COR-L47 (cell line): ENCODE data around the gene SPDYE2.
"Not testable (repeated sequence)": the region's sequence is repeated elsewhere in the genome, so short reads cannot be mapped to it uniquely, and the experiment has no call there.

Experiments used
- DNase-seq: peaks from one replicate; lab custom pipeline; 2025; lab: John Stamatoyannopoulos, UW

The SPDYE2 gene

GRCh38 chr7:102550808-102551422 is at the start of gene SPDYE2:
SPDYE2 (plus strand) TSS chr7:102551226; CDS start chr7:102553256, 2,030 bp downstream.
- DNase-seq = not testable (repeated sequence)

GRCh38 chr7:102503141-102503540 is 47.9 kb upstream of the SPDYE2 start:
- DNase-seq = not testable (repeated sequence)

DNA sequence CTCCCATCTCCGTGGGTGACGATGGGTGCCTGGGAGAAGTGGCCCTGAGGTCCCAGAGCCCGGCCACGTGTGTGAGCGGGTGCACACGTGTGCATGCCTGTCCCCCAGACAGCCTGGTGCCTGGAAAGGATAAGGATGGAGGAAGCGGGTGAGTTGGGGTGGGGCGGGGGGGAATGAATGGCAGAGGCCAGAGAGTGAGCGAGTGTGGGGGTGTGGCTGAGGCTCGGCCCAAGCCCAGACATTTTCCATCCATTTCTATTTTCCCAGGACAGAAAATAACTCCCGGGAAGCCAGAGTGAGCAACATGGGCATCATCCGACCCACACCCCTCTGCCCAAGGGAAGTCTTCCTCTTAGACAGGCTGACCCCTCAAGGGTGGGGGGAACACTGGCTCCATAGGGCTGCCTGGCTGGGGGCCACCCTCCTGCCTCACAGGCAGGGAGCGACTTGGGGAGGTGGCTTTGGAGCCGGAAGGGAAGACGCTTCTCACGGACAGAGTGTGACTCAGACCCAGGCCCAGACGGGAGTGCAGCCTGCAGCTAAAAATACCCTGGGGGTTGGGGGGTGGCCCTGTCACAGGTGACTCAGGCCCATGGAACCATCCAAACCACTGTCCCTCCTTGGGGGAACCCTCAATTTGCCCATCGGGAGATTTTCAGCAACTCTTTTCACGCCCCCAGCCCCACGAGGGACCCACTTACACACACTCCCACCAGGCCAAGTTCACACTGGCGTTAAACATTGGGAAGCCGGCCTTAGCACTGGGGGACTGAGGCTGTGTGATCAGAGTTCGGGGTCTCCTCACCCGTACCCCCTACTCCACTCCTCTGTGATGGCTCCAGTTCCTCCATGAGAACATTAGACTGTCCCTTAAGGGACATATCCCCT is 45.5 kb upstream of the SPDYE2 start:
- not testable (repeated sequence) for DNase-seq

DNA sequence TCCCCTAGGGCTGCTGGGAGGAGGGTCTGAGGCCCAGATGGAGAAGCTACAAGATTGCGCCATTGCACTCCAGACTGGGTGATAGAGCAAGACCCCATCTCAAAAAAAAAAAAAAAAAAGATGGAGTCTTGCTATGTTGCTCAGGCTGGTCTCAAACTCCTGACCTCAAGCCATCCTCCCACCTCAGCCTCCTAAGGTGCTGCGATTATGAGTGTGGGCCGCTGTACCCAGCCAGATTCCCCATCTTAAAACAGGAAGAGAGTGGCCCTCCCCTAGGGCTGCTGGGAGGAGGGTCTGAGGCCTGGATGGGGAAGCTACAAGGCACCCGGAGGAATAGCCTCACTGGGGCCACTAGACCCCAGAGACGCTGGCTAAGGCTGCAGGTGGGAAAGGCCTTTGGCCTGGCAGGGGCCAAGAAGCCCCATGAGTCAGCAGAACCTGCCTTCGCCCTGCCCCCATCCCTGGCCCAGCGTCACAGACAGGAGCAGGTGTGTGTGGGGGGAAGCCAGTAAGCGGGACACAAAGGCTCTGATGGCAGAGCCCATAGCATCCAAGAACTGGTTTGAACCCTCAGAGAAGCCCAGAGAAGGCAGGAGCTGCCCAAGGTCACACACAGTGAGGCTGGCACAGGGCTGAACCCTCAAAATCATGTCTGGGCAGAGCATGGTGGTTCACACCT is 43.5 kb upstream of the SPDYE2 start:
- not testable (repeated sequence) for DNase-seq

- DNase-seq = not testable (repeated sequence)
These were observed 40.5 kb upstream of the SPDYE2 start for GRCh38 chr7:102510575-102510974.

DNA sequence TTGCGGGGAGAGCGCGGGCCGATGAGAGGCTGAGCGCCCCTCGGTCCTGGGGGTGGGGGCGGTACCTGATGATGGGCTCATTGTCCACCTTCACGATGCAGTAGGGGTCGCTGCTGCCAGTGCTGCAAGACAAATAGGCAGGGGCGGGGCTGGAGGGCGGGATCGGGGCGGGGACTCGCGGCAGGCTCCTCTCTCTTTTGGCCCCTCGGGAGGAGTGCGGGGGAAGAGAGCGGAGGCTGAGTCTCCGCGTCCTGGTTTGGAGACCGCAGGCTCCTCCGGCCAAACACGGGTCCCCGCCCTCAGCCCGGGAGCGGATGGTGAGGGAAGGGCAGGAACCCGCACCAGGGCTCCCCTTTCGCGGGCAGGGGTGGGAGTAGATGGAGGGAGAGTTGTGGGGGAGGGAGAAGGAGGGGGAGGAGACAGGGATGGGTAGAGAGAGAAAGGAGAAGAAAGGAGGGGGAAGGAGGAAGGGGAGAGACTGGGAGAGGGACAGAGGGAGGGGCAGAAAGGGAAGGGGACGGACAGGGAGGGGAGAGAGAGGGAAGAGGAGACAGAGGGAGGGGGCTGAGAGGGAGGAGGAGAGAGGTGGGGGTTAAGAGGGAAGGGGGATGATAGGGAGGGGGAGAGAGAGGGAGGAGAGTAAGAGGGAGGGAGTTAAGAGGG is 39.0 kb upstream of the SPDYE2 start:
- DNase-seq = not testable (repeated sequence)

GRCh38 chr7:102512642-102513221 is 38.3 kb upstream of the SPDYE2 start:
- not testable (repeated sequence) for DNase-seq

DNA sequence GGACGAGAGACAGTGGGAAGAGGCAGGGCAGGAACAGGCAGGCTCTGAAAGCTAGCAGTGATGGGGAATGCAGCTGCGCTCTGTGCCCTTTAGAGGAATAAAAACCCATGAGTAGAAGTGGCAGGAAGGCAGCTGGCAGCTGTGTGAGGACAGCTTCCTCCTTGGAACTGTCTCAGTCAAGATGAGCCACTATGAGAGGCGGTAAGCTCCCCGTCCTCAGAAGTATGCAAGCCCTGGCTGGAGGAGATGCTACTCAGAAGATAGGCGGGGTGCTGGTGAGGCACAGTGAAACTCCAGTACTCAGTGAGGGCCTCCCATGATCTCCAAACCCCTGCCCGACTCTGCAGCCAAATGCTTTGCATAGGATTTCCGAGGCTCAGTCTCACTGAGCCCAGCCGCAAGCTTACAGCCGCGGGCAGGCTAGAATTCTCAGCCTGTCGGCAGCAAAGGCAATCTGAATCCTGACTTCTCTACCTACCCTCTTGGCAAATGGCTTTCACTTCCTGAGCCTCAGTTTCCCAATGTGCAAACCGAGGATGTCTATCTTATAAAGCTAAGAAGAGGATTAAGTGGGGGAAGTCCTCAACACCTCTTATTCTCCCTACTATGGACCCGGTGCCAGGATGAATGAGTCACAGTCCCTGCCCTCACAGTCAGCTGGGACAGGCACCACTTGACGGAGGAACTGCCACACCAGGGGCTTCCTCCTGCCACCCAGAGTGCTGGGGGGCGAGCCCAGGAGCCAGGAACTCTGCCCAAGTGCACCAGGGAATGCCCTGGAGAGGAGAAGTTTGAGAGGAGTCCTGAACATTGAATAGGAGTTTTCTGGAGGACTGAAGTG is 35.9 kb upstream of the SPDYE2 start:
- not testable (repeated sequence) for DNase-seq

- DNase-seq = not testable (repeated sequence)
These were observed 35.1 kb upstream of the SPDYE2 start for GRCh38 chr7:102515889-102516288.

DNA sequence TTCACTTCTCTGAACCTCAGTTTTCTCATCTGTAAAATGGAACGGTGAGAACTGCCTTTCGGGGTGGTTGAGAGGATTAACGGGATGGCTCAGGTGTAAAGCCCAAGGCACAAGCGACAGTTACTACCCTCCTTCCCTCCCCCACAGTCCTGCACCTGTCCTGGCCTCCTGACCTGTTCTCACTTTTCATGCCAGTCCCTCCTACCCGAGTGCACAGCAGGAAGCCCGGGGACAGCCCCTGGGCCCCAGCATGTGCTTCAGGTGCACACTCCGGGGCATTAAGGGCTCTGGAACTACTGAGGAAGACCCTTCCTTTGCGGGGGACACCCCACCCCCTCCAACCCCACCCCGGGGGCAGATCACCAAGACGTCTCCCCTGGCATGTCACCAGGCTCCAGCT is 34.1 kb upstream of the SPDYE2 start:
- DNase-seq = not testable (repeated sequence)

DNA sequence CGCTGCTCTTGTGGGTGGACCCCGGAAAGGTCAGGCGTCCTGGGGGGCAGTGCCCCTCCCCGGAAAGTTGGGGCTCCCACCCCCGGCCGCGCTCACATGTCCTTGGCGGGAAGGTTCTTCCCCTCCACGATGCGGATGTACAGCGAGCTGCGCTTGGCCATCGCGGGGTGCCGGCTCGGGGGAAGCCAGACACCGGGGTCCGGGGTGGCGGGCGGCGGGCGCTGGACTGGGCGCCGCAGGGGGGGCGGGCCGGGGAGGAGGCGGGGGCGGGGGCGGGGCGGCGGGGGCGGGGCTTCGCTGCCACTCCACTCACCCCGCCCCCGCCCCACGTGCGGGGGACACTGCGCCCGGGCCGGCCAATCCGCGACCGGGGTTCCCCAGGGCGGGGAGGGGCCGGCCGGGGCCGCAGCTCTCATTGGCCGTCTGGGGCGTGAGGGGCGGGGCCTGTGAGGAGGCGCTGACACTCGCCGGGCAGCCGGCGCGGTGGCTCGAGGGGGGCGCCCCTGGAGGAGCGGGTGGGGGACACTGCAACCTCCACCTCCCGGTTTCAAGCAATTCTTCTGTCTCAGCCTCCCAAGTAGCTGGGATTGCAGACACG is 33.4 kb upstream of the SPDYE2 start, which contains the start of gene RASA4B:
Gene RASA4B, minus strand, starts transcription at position 228 of the 598 bp plus-strand sequence. Its CDS starts 67 bp downstream, at position 161.
- DNase-seq = not testable (repeated sequence)

DNA sequence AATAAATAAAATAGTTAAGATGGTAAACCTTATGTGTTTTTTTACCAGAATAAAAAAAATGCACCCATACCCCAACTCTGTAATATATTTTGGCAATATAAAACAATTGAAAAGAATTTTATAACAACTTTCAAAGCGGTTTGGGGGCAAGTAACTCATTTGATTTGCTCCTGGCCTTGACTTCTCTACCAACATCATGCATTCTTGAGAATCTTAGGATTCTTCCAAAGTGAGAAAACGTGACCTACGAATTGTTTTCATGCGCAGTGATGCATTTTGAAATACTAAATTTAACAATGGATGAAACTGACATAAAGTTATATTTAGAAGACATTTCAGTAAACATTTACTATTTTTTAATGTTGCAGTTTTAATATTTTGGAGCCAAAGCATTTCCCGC is 30.2 kb upstream of the SPDYE2 start:
- DNase-seq = not testable (repeated sequence)

- not testable (repeated sequence) for DNase-seq
These were observed 26.2 kb upstream of the SPDYE2 start for GRCh38 chr7:102524803-102525202.

DNA sequence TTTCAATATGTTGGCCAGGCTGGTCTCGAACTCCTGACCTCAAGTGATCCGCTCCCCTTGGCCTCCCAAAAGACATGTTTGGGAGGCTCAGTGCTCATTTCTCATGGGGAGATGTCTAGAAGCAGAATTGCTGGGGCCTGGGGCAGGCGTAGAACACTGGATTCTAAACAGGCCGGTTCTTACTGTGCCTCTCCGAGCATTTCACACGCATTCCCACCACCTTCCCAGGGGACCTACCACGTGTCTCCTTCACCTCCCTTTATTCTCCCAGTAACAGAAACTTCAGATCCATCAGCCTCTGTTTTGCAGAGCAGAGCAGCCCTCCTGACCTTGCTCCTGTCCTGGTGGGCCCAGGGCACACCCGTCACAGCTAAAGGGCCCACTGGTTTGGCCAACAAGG is 23.8 kb upstream of the SPDYE2 start:
- DNase-seq = not testable (repeated sequence)

DNA sequence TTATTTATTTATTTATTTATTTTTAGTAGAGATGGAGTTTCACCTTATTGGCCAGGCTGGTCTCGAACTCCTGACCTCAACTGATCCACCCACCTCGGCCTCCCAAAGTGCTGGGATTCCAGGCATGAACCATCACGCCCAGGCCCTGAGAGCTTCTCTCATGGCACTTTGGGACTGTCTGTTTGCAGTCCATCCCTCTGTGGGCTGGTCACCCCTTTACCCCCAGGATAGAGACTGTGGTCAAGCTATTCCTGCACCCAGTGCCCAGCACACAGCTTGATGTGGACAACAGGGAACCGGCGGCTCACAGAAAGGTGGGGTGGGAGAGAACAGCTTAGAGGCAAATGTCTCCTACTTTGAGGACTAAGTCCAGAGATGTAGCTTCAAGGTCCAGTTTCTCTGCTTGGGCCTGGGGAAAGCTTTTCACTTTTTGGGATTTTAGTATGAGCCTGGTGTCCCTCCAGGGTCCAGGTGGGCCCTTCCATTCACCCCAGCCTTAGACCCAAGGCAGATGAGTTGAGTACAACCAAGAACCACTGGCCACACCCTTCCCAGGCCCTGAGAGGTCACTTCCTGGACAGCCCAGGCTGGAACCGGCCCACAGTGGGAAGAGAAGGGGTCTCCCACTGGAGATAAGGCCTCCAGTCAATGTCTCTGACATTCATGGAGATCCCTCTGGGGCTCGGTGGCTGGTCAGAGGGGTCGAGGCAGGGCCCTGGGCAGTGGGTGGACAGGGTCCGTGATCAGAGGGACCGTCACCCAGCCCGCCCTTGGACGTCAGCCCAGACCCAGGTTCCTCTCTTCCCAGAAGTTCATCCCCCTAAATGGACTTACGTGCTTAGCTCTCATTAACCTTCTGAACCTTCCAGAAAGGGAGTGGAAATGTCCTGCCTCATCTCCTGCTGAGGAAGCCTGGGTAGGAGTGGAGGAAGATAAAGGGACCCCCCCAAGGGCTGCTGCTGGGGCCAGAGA is 22.9 kb upstream of the SPDYE2 start:
- DNase-seq = not testable (repeated sequence)

DNA sequence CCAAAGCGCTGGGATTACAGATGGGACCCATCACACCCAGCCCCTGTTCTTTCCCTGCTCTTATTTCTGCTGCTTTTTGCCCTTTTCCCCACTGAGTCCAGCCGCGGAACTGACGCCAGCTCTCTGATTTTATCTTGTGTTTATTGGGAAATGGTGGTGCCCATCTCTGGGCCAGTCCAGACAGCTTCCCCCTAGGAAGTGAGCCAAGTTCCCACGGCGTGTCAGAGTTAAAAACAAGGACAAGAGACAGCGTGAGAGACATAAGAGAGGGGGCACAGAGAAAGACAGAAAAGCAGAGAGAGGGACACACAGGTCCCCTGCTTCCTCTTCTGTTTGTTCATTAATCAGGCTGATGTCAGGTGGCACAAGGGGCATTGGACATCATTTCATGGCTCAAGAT is 19.4 kb upstream of the SPDYE2 start:
- DNase-seq = not testable (repeated sequence)

GRCh38 chr7:102532127-102532526 is 18.9 kb upstream of the SPDYE2 start:
- DNase-seq = not testable (repeated sequence)

DNA sequence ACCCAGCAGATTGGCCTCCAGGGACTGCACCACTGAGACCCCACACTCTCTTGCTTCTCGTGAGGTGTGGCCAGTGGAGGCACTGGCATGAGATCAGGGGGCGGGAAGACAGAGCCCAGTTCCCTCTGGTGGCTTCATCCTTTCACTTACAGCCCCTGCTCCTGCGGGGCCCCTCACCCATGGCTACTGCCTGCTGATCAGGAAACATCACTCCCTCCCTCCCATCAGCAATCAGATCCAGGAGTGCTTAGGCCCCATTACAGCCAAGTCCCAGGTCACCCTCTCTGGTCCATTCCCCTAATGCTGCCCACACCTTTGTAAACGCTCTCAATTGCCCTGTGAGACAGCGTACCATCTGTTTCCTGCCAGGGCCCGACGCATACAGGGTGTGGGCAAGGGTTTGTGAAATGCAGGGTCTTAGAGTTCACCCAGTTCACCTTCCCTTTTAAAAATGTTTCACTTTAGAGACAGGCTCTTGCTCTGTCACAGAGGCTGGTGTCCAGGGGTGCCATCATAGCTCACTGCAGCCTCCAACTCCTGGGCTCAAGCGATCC is 15.9 kb upstream of the SPDYE2 start:
- not testable (repeated sequence) for DNase-seq

GRCh38 chr7:102540604-102541003 is 10.4 kb upstream of the SPDYE2 start:
- not testable (repeated sequence) for DNase-seq
